DND-41 (cell line): ENCODE measurements around the gene TYRO3.

Experiments used
- ATAC-seq: fragments of 200-7000 bp; cut with Tn5 transposase; 3 replicates; pipeline ENCODE4 v1.9.1; 2021; ENCODE audit warnings: low read depth; ENCODE audit not compliant: insufficient read depth
- DNase-seq: peaks from one replicate; pipeline ENCODE4 v3.0.0-alpha.2; 2020
- H2AFZ ChIP-seq: 2 replicates; pipeline ENCODE4 v1.6.0; 2012; ENCODE audit warnings: low read depth, low read length
- H3K27ac ChIP-seq: 2 replicates; pipeline ENCODE4 v1.5.1; 2012; ENCODE audit warnings: low read length, inconsistent platforms
- H3K27me3 ChIP-seq: fragments of 200-600 bp; sonication (generic); 2 replicates; pipeline ENCODE4 v1.6.0; 2012; ENCODE audit warnings: low read length, mild to moderate bottlenecking, inconsistent platforms; ENCODE audit not compliant: insufficient read depth, poor library complexity
- H3K36me3 ChIP-seq: 2 replicates; pipeline ENCODE4 v1.5.1; 2012; ENCODE audit warnings: low read length, inconsistent platforms; ENCODE audit not compliant: insufficient read depth
- H3K4me1 ChIP-seq: 2 replicates; pipeline ENCODE4 v1.5.1; 2012; ENCODE audit warnings: mild to moderate bottlenecking, low read length; ENCODE audit not compliant: insufficient read depth
- H3K4me2 ChIP-seq: 2 replicates; pipeline ENCODE4 v1.6.0; 2012; ENCODE audit warnings: mild to moderate bottlenecking, moderate library complexity, low read length, inconsistent platforms; ENCODE audit not compliant: insufficient read depth
- H3K4me3 ChIP-seq, 2 experiments: fragments of 200-600 bp in 1 of 2; shearing (Covaris generic) in 1 of 2; 2 replicates each; pipeline ENCODE4 v1.5.1; 2012 to 2016; ENCODE audit warnings: inconsistent platforms in 2 of 2, low read length in 2 of 2, mild to moderate bottlenecking in 2 of 2, low read depth in 1 of 2, moderate library complexity in 1 of 2
- H3K79me2 ChIP-seq: 2 replicates; pipeline ENCODE4 v1.6.0; 2012; ENCODE audit warnings: low read length, inconsistent platforms; ENCODE audit not compliant: insufficient read depth
- H3K9ac ChIP-seq: 2 replicates; pipeline ENCODE4 v1.6.0; 2012; ENCODE audit warnings: low read depth, mild to moderate bottlenecking, inconsistent platforms, low read length, moderate library complexity
- H3K9me3 ChIP-seq: 2 replicates; pipeline ENCODE4 v1.5.1; 2012; ENCODE audit warnings: low read length, moderate library complexity, mild to moderate bottlenecking, inconsistent platforms; ENCODE audit not compliant: insufficient read depth, severe bottlenecking
- H4K20me1 ChIP-seq: 2 replicates; pipeline ENCODE4 v1.6.0; 2012; ENCODE audit warnings: low read length; ENCODE audit not compliant: insufficient read depth
- EZH2 ChIP-seq: IDR thresholded peaks from 3 replicates; pipeline ENCODE4 v1.6.1; 2012; ENCODE audit warnings: borderline replicate concordance, low read depth, mild to moderate bottlenecking, moderate library complexity, low read length, inconsistent platforms; ENCODE audit not compliant: severe bottlenecking
- TF ChIP-seq, protein P1 (sequence below): IDR thresholded peaks from 2 replicates; pipeline ENCODE4 v1.5.1; 2012; ENCODE audit warnings: borderline replicate concordance, low read length, moderate library complexity, mild to moderate bottlenecking; ENCODE audit not compliant: poor library complexity, severe bottlenecking; ENCODE audit errors: extremely low read depth

Gene TYRO3

GRCh38 chr15:41511899-41512369, 47.1 kb upstream of the TYRO3 start:
- TF ChIP-seq, protein P1, sequence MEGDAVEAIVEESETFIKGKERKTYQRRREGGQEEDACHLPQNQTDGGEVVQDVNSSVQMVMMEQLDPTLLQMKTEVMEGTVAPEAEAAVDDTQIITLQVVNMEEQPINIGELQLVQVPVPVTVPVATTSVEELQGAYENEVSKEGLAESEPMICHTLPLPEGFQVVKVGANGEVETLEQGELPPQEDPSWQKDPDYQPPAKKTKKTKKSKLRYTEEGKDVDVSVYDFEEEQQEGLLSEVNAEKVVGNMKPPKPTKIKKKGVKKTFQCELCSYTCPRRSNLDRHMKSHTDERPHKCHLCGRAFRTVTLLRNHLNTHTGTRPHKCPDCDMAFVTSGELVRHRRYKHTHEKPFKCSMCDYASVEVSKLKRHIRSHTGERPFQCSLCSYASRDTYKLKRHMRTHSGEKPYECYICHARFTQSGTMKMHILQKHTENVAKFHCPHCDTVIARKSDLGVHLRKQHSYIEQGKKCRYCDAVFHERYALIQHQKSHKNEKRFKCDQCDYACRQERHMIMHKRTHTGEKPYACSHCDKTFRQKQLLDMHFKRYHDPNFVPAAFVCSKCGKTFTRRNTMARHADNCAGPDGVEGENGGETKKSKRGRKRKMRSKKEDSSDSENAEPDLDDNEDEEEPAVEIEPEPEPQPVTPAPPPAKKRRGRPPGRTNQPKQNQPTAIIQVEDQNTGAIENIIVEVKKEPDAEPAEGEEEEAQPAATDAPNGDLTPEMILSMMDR = no peak
- no peak for TF ChIP-seq EZH2
- Histone ChIP-seq H3K4me2 (no peak overlapping the region), H3K27ac (no peak overlapping the region), H3K4me1 (no peaks in the 10 kb centered on the region), H3K9me3 (no peaks in the 10 kb centered on the region), H3K79me2 (no peaks in the 10 kb centered on the region), H2AFZ (no peak overlapping the region), H3K36me3 (0 out of 2 replicates have a peak, but pooled peaks cover under 1% of the 10 kb centered on the region), H3K27me3 (no peaks in the 10 kb centered on the region), H4K20me1 (no peaks in the 10 kb centered on the region), H3K9ac (no peak overlapping the region), H3K4me3 (no peak overlapping the region)
- ATAC-seq (no peak), DNase-seq (no peak)

GRCh38 chr15:41512512-41512939, 46.5 kb upstream of the TYRO3 start:
- no peak overlapping the region for H3K27ac ChIP-seq
- H3K4me3 ChIP-seq = no peak overlapping the region
- TF ChIP-seq, protein P1 = no peak
- TF ChIP-seq EZH2 = no peak
- no peaks in the 10 kb centered on the region for H4K20me1 ChIP-seq
- no peaks in the 10 kb centered on the region for H3K4me1 ChIP-seq
- H3K4me2 ChIP-seq = no peak overlapping the region
- H3K9me3 ChIP-seq = no peaks in the 10 kb centered on the region
- H3K79me2 ChIP-seq = no peaks in the 10 kb centered on the region
- H3K9ac ChIP-seq = no peak overlapping the region
- ATAC-seq (no peak), DNase-seq (no peak)
- no peaks in the 10 kb centered on the region for H3K27me3 ChIP-seq
- no peak overlapping the region for H2AFZ ChIP-seq
- H3K36me3 ChIP-seq = peaks cover 7% of the 10 kb centered on the region; the same call in 1 of the 2 replicates

DNA sequence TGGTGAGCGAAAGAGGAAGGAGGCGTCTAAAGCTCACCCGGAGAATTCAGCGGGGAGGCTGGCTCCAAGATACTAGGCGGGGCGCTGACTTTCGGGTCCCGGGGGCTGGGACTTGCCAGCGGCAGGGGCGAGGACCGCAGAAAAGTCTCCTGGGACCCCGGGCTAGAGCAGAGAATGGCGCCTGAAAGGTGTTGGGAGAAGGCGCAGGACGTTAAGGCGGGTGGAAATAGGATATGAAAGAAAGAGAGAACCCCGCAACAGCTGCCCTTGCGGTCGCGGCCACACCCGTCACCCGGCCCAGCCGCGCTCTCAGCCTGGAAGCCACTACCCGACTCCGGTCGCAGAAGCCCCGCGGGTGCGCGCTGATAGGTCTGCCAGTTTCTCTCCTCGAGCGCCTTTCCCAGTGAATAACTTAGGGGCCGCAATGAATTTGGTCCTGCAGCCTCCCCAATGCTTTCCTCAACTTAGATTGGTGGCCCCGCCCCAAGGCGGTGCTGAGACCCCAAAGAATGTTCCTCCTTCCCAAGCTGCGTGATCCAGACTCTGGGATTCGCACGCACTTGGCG, 46.0 kb upstream of the TYRO3 start:
- no peaks in the 10 kb centered on the region for H4K20me1 ChIP-seq
- no peak overlapping the region for H3K9ac ChIP-seq
- DNase-seq (no peak), ATAC-seq (no peak)
- no peaks in the 10 kb centered on the region for H3K4me1 ChIP-seq
- no peak overlapping the region for H3K4me3 ChIP-seq
- H3K36me3 ChIP-seq = peaks cover 12% of the 10 kb centered on the region; the same call in 1 of the 2 replicates
- no peaks in the 10 kb centered on the region for H3K79me2 ChIP-seq
- no peak overlapping the region for H3K4me2 ChIP-seq
- no peak for TF ChIP-seq EZH2
- TF ChIP-seq, protein P1 = no peak
- H3K27ac ChIP-seq = no peak overlapping the region
- no peak overlapping the region for H2AFZ ChIP-seq
- no peaks in the 10 kb centered on the region for H3K27me3 ChIP-seq
- no peaks in the 10 kb centered on the region for H3K9me3 ChIP-seq
